Lung (tissue), 12 donors: ENCODE measurements around the gene HSD17B4. TPM values are rescaled to one million over a fixed set of nuclear protein-coding genes. Genes with fewer than 3 reads are reported as not detected.

Experiments
- ATAC-seq: fragments of 200-7000 bp; cut with Tn5 transposase; one replicate; pipeline ENCODE4 v1.9.1; 2020; ENCODE audit warnings: moderate number of reproducible peaks; ENCODE audit not compliant: insufficient read depth, low FRiP score
- DNase-seq, 3 donors: peaks; one replicate each; pipeline ENCODE4 v3.0.0-alpha.2; 2013 to 2017
- H3K27ac ChIP-seq, 2 donors: one replicate each; pipeline ENCODE4 v1.5.1; 2013; ENCODE audit warnings: mild to moderate bottlenecking in 2 of 2, moderate library complexity in 2 of 2, control low read depth in 1 of 2, inconsistent platforms in 1 of 2, low read depth in 1 of 2, low read length in 1 of 2
- H3K27me3 ChIP-seq, 3 donors: one replicate each; pipeline ENCODE4 v1.5.1; 2013; ENCODE audit warnings: low read length in 2 of 3; ENCODE audit not compliant: control insufficient read depth in 3 of 3, insufficient read depth in 3 of 3
- H3K36me3 ChIP-seq, 4 donors: one replicate each; pipeline ENCODE4 v1.5.1; 2013; ENCODE audit warnings: low read length in 4 of 4, mild to moderate bottlenecking in 1 of 4, moderate library complexity in 1 of 4; ENCODE audit not compliant: control insufficient read depth in 4 of 4, insufficient read depth in 4 of 4
- H3K4me1 ChIP-seq, 5 donors: one replicate each; pipeline ENCODE4 v1.5.1; 2013; ENCODE audit warnings: low read length in 5 of 5, mild to moderate bottlenecking in 2 of 5, moderate library complexity in 1 of 5; ENCODE audit not compliant: control insufficient read depth in 5 of 5, insufficient read depth in 5 of 5
- H3K4me3 ChIP-seq: one replicate; pipeline ENCODE4 v1.5.1; 2013; ENCODE audit warnings: mild to moderate bottlenecking, control low read depth, moderate library complexity
- H3K9ac ChIP-seq, 2 donors: one replicate each; pipeline ENCODE4 v1.5.1; 2013; ENCODE audit warnings: low read length in 2 of 2, control low read depth in 1 of 2; ENCODE audit not compliant: insufficient read depth in 1 of 2
- H3K9me3 ChIP-seq, 4 donors: one replicate each; pipeline ENCODE4 v1.5.1; 2013; ENCODE audit warnings: low read length in 3 of 4, mild to moderate bottlenecking in 1 of 4, moderate library complexity in 1 of 4; ENCODE audit not compliant: control insufficient read depth in 4 of 4, insufficient read depth in 3 of 4
- WGBS, 2 donors: extraction: QIAGEN DNeasy Blood & Tissue Kit; methylation state at CpG; one replicate each; pipeline ENCODE4 v1.1.7; 2013; 5-methylcytosine and 5-hydroxymethylcytosine counted together
- polyA plus RNA-seq, 2 donors: library from polyadenylated mRNA; stranded (reverse); fragments of 200-250 nt; gene quantifications; one replicate each; pipeline ENCODE4 v1.2.1, GENCODE V29; 2013
- total RNA-seq, 2 donors: library from RNA; depleted of rRNA in 1 of 2; stranded (reverse); fragments of >200 nt in 1 of 2; gene quantifications; one replicate each; pipeline ENCODE4 v1.2.1, GENCODE V29; 2014 to 2021
- TF ChIP-seq, protein P1 (sequence below): IDR thresholded peaks from 2 replicates; pipeline ENCODE4 v1.5.1; 2012; ENCODE audit warnings: mild to moderate bottlenecking; ENCODE audit errors: control extremely low read depth, extremely low read depth
- donor health status: control.
- donor health status: control.
- donor health status: Bipolar disorder and iron deficiency.
- donor health status: healthy.
- donor health status: DM: yes; HTN: yes; CAD: no.

The HSD17B4 gene
- total and polyA plus RNA-seq, 4 donors = 329 to 371 (median 358) TPM

DNA sequence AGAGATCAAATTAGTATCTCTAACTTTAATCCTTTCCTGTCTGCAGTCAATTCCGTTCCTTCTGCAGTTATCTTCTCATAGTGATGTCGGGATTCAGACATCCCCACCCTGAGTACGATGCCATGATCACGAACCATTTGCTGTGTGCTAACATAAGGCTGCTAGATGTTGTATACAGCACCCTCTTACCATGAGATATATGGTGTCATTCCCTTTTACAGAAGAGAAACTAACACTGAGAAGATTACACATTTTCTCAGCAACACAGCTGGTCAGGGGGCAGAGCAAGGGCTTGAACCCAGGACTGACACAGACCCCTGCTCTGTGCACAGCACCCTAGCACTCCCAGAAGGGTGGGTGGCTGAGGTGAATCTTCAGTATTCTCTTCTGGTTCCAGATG, 46.9 kb upstream of the HSD17B4 start:
- no peak overlapping the region for H3K27ac ChIP-seq
- H3K9me3 ChIP-seq = no peaks in the 10 kb centered on the region
- H3K4me1 ChIP-seq = no peaks in the 10 kb centered on the region
- no peaks in the 10 kb centered on the region for H3K27me3 ChIP-seq
- H3K4me3 ChIP-seq = no peak overlapping the region
- no peak overlapping the region for H3K9ac ChIP-seq
- no peak for DNase-seq
- H3K36me3 ChIP-seq = no peaks in the 10 kb centered on the region
- WGBS, 2 donors = 59 to 76% methylated on average over 4 of the region's 4 CpGs
- ATAC-seq = no peak
- TF ChIP-seq, protein P1, sequence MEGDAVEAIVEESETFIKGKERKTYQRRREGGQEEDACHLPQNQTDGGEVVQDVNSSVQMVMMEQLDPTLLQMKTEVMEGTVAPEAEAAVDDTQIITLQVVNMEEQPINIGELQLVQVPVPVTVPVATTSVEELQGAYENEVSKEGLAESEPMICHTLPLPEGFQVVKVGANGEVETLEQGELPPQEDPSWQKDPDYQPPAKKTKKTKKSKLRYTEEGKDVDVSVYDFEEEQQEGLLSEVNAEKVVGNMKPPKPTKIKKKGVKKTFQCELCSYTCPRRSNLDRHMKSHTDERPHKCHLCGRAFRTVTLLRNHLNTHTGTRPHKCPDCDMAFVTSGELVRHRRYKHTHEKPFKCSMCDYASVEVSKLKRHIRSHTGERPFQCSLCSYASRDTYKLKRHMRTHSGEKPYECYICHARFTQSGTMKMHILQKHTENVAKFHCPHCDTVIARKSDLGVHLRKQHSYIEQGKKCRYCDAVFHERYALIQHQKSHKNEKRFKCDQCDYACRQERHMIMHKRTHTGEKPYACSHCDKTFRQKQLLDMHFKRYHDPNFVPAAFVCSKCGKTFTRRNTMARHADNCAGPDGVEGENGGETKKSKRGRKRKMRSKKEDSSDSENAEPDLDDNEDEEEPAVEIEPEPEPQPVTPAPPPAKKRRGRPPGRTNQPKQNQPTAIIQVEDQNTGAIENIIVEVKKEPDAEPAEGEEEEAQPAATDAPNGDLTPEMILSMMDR = no peak

DNA sequence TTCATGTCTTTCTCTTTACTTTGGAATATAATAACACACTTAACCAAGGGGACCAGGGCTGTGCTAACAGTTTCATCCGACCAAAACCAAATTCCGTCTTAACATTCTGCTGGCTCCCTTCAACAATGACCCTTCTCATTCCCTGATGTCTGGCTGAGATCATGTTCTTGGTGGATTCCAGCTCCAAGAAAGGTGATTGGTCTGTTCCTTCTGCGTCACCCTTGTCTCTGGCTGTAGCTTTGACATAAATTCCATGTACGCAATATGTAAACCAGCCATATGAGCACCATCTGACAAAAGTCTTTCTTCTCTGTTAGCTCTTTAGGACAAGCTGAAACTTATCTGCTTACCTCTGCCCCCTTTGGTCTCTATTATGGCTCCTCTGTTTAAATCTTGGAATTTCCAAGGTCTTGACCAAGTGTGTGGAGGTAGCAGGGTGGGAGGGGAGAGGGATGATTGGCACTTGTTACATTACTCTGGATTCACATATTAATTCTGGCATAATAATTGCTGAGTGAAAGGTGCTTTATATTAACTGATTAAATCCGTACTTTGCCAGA, 45.7 kb upstream of the HSD17B4 start:
- TF ChIP-seq, protein P1 = no peak
- Histone ChIP-seq H3K9me3 (no peaks in the 10 kb centered on the region), H3K36me3 (no peaks in the 10 kb centered on the region), H3K4me1 (peaks cover 0 to 3% (median 0%) of the 10 kb centered on the region in 5 donors), H3K27ac (no peak overlapping the region), H3K9ac (no peak overlapping the region), H3K4me3 (no peak overlapping the region), H3K27me3 (no peaks in the 10 kb centered on the region)
- DNase-seq (no peak), ATAC-seq (no peak)
- 96 to 97% methylated on average over 5 of the region's 5 CpGs for WGBS, 2 donors

DNA sequence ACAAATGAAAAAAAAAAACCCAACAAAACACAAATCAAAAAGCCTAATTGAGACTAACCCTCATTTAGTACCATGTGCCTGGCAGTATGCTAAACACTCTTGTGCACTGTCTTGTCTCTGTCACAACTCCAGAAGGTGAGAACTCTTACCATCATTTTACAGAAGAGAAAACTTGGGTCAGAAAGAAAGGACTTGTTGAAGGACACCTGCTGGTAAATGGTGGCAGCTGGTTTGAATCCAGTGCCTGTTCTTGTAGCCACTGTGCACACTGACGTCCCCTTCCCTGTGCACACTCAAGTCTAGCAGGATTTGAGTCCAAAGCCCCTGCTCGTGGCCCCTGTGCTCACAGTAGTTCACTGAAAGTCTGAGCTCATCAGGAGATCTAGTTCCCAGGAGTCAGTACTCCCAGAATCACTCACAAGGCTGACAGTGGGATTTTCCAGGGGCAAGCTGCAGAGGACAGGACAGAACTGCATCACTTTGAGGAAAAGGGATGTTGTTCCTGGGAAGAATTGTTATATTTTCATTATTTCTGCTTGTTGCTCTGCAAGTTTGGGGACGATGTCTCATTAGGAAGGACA, 43.0 kb upstream of the HSD17B4 start:
- DNase-seq = no peak

More for the DNA sequence above, 43.0 kb upstream of the HSD17B4 start:
- TF ChIP-seq, protein P1 = no peak
- no peak overlapping the region for H3K4me3 ChIP-seq
- 78 to 83% methylated on average over 3 of the region's 3 CpGs for WGBS, 2 donors
- ATAC-seq = no peak
- no peaks in the 10 kb centered on the region for H3K27me3 ChIP-seq
- H3K9me3 ChIP-seq = no peaks in the 10 kb centered on the region
- H3K4me1 ChIP-seq = peaks cover 0 to 6% (median 0%) of the 10 kb centered on the region in 5 donors
- H3K36me3 ChIP-seq = no peaks in the 10 kb centered on the region
- no peak overlapping the region for H3K9ac ChIP-seq
- H3K27ac ChIP-seq = no peak overlapping the region
